Stimulated activated CD8-positive, alpha-beta memory T cell treated with anti-CD3 and anti-CD28 coated beads, Interleukin-15, amount 100 ng/mL, for 48 hours (primary cell): ENCODE measurements around the gene GPR137B.

ENCODE experiments used
- DNase-seq, 2 donors: peaks; one replicate each; pipeline ENCODE4 v3.0.0-alpha.2; 2020; ENCODE audit warnings: low read depth in 2 of 2

The GPR137B gene

GRCh38 chr1:236258114-236258622 is 115.8 kb downstream of the GPR137B start:
- no peak for DNase-seq
